IPS DF 4.7 (cell line): ENCODE data around the gene DTX3.
"Not testable (repeated sequence)": the region's sequence is repeated elsewhere in the genome, so short reads cannot be mapped to it uniquely, and the experiment has no call there.

Source experiments
- DNase-seq: peaks from one replicate; pipeline ENCODE4 v3.0.0-alpha.2; 2013; ENCODE audit warnings: low spot score; ENCODE audit errors: extremely low read depth

The DTX3 gene

DNA sequence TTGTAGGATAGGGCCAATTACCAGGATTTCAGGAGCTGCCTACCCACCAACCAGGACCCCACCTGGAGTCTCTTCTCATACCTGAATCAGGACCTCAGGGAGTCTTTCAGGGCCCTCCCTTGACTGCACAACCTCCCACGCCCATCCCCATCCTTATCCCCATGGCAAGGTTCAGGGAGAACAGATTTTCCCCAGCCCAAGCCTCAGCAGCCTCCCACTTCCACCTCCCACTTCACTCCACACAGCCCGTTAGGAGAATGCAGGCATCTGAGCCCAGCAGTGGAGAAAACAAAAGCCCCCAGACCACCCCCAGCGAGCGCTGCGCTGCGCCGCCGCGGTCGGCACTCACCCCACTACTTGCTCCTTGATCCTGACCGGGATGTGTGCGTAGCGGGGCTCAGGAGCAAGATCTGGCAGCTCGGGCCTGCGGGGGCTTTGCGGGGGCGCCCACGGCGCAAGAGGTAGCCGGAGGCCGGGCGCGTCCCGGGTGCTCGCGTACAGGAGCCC, 27.0 kb downstream of the DTX3 start:
- DNase-seq, result no peak

DNA sequence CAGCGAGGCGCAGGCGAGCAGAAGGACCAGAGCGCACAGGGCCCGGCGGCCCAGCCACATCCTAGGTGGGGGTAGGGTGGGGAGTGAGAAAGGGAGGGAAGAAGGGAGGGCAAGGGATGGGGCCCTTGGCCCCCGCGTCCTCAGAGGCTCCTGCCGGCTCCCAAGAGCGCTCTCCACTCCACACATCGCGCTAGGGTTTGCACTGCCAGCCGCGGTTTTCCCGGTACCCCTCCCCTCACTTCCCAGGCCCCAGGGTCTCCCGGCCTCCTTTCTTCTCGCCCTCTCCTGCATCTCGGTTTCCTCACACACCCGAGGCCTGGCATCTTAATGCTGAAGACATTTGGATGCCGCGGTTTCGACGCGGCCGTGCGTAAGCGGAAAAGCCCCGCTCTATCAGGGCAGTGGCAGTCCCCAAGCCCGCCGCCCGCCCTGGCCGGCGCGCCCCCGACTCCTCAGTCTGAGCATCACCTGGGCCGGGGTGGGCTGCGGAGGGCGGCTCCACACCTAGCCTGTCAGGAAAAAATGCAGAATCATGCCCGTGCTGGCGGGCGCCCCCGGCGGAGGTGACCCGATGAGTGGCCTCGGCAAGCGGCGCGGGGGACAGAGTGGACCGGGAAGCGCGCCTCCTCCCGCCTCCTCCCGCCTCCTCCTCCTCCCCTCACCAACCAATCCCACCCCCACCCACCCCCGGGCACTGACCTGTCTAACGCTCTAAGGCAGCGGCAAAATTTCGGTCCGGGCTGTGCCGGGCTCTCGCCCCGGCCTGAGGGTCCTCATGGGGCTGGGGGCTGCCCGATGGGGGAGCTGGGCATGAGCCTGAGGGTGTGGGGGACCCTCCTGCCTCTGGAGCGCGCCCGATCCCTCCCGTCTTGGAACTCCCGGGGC, 27.7 kb downstream of the DTX3 start:
- DNase-seq, result no peak

DNA sequence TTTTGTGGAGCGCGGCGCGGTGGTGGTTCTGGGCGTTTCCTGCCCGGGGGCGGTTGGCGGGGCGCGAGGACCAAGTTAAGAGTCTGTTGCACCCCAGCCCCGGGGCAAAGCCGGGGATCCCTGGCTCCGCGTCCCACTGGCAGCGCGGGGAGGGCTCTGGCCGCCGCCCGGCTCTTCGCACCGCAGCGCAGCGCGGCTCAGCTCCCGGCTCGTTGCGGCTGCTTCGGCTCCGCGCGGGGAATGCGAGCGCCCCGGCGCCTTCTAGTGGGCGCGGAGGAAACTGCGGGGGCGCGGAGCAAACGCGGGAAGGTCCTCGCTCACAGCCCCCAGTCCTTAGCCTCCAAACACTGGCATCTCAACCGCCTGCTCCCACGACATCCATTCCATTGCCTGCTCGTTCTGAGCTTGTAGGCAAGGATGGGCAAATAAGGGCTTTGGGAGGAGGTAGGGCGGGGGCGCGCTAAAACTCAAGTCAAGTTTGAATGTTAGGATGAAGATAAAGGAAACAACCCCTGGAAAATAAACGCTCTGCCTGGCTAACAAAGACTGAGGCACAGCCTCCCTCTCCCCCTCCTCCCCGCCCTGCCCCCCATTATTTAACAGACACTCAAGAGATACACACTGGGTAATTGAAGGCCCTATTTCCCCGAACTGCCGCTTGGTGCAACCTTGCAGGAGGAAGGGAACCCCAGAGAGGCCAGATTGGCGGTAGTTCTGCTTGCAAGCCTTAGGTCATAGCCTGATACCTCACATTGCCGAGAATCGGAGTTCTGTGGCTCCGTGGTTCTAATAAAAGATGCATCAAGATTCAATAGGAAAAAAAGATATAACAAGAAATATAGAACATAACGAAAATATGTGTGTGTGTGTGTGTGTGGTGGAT, 28.6 kb downstream of the DTX3 start, which contains the start of gene B4GALNT1:
Gene B4GALNT1 (minus strand): TSS at position 244 of the 883 bp plus-strand sequence. CDS start 1,069 bp downstream, outside the sequence.
- no peak for DNase-seq

DNA sequence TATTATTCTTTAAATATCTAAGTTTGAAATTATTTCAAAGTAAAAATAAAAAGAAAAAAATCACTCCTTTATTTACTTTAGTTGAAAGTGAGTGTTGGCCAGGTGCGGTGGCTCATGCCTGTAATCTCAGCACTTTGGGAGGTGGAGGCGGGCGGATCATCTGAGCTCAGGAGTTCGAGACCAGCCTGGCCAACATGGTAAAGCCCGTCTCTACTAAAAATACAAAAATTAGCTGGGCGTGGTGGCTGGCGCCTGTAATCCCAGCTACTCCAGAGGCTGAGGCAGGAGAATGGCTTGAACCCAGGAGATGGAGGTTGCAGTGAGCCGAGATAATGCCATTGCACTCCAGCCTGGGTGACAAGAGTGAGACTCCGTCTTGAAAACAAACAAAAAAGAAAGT, 32.1 kb downstream of the DTX3 start:
- DNase-seq, result not testable (repeated sequence)

DNA sequence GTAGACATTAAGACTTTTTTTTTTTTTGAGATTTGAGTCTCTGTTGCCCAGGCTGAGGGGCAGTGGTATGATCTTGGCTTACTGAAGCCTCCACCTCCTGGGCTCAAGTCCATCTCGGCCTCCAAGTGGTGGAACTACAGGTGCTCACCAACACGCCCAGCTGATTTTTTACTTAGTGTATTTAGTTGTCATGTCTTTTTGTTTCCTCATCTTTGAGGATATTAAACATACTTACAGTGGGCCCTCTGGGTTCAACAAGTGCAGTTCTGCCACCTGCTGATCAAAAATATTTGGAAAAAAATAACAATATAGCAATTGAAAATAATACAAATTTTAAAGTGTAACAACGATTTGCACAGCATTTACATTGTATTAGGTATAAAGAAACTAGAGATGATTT, 32.7 kb downstream of the DTX3 start:
- no peak for DNase-seq

DNA sequence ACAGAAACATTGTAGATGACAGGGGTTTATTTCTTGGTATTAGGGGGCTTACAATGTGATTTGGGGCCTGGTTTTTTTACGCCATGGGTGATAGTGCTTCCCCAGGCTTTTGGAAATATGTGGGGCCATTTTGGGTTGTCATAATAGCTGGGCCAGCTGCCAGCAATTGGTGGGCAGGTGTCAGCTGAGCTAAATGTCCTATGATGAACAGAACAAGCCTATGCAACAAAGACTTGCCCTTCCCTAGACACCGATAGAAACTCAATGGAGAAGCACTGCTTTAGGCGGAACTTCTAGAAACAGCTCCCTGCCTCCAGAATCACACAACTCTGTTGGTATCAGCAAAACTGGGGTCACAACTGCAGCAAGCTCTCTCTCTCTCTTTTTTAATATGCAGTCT, 33.5 kb downstream of the DTX3 start:
- no peak for DNase-seq

DNA sequence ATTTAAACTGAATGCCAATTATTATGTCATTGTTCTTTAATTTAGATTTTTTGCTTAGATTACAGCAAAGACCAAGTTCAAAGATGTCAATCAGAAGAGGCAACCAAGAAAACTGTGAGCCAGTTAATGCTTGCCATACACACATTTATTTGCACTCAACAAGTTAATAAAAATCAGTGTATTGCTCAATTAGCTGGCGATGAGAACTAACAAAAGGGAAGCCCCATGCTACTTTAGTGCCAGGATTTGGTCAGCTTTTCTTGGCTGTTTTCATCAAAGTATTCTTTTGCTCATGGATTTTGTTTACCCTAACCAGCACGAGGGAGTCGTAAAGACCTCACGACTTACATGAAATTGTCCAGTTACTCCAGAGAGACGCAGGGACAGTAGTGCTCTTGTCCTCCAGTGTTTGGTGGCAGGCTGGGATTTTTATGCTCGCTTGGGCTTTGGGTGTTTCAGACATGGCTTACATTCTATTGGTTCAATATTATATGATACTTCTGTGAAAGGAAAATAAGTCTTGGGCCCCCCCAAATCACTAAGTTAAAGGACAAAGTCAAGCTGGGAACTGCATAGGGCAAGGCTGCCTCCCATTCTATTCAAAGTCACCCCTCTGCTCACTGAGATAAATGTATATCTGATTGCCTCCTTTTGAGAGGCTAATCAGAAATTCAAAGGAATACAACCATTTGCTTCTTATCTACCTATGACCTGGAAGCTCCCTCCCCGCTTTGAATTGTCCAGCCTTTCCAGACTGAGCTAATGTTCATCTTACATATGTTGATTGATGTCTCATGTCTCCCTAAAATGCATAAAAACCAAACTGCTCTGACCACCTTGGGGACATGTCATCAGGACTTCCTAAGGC, 35.8 kb downstream of the DTX3 start:
- no peak for DNase-seq

DNA sequence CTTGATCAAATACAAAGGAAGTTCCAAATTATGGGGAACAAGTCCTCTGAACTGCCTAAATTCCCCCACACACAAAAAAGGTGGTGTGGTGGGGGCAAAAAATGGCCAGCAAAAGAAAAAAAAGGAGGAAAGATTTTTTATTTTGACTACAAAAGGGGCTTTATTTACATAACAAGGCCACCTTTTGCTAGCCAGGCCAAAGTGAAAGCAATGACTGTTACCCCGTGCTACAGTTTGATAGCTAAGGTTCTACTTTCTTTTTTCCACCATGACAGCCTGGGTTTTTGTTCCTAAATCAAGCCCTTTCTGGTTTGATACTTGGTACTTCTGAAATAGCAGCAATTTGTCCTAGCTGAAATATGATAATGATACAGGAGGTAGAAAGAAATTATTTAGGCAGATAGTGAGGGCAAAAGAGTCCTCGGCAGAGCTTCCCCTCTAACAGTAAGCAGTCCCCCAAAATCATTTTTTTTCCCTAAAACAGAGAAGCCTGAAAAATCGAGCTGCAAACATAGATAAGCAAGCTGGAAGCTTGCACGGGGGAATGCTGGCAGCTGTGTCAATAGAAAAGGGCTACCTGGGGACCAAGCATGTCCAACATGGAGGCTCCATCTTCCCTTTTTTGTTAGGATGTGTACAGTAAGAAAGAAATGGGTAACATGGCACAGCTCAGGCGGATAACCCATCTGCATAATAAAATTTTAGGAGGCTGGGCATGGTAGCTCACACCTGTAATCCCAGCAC, 37.2 kb downstream of the DTX3 start:
- no peak for DNase-seq

DNA sequence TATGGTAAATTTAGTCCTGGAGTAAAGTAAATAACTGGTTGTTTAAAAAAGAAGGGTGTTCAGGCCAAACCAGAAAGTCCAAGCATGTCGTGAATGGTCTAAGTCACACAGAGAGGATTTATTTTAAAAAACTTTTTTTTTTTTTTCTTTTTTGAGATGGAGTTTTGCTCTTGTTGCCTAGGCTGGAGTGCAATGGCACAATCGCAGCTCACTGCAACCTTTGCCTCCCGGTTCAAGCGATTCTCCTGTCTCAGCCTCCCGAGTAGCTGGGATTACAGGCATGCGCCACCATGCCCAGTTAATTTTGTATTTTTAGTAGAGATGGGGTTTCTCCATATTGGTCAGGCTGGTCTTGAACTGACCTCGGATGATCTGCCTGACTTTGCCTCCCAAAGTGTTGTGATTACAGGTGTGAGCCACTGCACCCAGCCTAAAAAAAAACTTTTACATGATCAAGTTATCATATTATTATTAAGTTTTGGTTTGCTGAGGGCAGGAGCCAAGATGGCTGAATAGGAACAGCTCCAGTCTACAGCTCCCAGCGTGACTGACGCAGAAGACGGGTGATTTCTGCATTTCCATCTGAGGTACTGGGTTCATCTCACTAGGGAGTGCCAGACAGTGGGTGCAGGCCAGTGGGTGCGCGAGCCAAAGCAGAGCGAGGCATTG, 41.5 kb downstream of the DTX3 start:
- not testable (repeated sequence) for DNase-seq

DNA sequence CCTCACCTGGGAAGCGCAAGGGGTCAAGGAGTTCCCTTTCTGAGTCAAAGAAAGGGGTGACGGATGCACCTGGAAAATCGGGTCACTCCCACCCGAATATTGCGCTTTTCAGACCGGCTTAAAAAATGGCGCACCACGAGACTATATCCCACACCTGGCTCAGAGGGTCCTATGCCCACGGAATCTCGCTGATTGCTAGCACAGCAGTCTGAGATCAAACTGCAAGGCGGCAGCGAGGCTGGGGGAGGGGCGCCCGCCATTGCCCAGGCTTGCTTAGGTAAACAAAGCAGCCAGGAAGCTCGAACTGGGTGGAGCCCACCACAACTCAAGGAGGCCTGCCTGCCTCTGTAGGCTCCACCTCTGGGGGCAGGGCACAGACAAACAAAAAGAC, 42.0 kb downstream of the DTX3 start:
- not testable (repeated sequence) for DNase-seq

DNA sequence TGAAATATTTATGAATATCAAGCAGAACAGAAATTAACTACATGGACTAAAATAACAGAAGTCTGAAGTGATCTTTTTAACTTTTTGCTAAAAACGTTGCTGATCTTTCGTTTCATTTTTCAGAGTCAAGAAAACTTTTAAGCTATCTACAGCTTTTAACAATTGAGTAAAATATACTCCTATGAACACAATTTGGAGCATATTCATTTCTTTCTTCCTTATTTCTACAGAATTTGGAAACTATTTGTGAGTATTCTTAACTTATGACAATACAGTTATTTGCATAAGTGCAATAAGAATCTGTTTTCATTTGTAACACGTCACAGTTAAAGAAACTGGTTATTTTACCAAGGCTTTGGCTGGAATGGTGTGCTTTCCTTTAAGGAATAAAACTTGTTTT, 49.4 kb downstream of the DTX3 start:
- DNase-seq, result no peak

DNA sequence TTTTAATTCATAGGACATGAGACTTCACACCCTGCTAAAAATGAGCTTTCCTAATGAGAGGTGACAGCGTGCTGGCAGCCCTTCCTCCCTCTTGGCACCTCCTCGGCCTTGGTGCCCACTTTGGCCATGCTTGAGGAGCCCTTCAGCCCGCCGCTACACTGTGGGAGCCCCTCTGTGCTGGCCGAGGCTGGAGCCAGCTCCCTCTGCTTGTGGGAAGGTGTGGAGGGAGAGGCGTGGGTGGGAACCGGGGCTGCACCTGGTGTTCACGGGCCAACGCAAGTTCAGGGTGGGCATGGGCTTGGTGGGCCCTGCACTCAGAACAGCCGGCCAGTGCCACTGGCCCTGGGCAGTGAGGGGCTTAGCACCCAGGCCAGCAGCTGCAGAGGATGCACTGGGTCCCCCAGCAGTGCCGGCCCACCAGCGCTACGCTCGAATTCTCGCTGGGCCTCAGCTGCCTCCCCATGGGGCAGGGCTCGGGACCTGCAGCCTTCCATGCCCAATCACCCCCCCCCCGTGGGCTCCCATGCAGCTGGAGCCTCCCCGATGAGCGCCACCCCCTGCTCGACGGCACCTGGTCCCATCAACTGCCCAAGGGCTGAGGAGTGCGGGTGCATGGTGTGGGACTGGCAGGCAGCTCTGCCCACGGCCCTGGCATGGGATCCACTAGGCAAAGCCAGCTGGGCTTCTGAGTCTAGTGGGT, 51.1 kb downstream of the DTX3 start:
- no peak for DNase-seq

DNA sequence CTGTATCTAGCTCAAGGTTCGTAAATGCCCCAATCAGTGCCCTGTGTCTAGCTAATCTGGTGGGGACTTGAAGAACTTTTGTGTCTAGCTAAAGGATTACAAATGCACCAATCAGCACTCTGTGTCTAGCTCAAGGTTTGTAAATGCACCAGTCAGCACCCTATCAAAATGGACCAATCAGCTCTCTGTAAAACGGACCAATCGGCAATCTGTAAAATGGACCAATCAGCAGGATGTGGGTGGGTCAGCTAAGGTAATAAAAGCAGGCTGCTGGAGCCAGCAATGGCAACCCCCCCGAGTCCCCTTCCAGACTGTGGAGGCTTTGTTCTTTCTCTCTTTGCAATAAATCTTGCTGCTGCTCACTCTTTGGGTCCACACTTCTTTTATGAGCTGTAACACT, 51.8 kb downstream of the DTX3 start:
- not testable (repeated sequence) for DNase-seq

DNA sequence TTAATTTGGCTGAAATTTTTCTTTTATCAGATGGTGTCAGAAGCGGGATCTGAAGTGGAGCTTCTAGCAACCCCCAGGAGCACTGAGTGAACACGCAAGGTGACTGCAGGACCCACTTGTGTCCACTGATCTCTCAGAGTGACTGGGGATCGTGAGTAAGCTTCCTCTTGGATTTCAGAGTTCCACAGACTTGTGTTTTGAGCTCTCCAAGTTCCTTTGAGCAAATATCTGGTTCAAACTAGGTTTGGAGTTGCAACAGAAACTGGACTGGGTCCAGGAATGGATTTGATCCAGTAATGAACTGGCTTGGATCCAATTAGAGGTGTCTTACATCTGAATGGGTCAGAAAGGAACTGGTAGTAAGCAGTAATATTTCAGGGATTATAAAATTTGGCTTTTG, 53.1 kb downstream of the DTX3 start:
- DNase-seq, result no peak

DNA sequence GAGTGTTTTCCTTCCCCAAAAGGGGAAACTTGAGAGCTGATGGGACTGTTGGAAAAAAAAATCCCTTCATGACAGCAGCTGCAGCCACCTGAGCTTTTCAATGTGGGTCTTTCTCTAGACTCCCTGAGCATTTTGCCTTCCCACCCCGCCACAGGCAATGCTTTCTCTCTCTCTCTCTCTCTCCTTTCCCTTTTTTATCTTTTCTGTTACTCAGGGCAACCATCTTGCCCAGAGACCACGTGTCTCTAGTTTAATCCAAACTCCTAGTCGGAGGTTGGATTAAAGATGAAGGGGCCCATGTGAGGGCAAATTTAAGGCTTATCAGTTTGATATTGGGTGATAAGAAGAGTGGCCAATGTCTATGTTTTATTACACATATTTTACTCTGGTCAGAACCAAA, 54.3 kb downstream of the DTX3 start:
- no peak for DNase-seq
